NCI-H1436 treated with DMSO at 0.1 percent for 48 hours (cell line): ENCODE results near the gene MGLL.
"Not testable (repeated sequence)": the region's sequence is repeated elsewhere in the genome, so short reads cannot be mapped to it uniquely, and the experiment has no call there.

Experiments used
- DNase-seq: peaks from one replicate; lab custom pipeline; 2025; lab: John Stamatoyannopoulos, UW

Gene MGLL

DNA sequence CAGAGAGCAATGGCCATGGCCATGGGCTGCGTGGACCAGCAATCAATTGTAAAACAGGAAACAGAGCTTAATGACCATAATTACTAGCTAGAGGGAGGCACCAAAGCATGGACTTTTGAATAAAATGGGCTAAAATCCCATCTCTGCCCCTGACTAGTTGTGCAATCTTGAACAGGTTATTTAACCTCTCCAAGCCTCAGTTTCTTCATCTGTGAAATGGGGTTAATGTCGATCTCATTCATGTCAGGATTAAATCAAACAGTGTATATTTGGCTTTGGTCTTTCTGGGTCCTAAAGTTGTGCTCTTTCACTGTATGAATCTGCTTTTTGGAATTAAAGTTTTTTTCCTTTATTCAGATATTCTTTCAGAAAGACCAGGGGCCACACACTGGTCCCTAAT is 113.5 kb downstream of the MGLL start:
- DNase-seq, result no peak

DNA sequence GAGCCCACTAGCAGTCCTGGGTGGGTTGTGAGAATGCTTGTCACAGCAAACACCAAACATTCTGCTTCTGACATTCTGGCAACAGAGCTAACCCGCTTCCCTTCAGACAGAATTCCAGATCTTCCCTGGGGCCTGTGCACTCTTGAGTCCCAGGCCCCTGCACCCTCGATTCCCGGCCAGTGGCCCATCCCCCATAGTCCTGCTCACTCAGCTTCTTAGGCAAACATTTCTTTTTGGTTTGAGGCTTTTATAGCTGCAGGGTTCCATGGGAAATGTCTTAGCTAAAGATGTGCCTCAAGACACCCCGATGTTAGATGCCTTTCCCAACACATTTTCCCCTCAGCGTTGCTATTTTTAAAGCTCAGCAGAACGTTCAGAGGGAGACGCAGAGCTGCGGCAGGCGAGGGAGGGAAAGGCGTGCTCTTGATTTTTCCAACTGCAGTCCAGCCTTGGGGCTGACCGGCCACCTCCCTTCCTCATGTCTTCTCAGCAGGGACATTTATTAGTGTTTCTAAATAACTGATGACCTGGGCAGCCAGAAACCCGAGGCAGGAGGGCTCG is 114.4 kb downstream of the MGLL start:
- DNase-seq, result no peak

DNA sequence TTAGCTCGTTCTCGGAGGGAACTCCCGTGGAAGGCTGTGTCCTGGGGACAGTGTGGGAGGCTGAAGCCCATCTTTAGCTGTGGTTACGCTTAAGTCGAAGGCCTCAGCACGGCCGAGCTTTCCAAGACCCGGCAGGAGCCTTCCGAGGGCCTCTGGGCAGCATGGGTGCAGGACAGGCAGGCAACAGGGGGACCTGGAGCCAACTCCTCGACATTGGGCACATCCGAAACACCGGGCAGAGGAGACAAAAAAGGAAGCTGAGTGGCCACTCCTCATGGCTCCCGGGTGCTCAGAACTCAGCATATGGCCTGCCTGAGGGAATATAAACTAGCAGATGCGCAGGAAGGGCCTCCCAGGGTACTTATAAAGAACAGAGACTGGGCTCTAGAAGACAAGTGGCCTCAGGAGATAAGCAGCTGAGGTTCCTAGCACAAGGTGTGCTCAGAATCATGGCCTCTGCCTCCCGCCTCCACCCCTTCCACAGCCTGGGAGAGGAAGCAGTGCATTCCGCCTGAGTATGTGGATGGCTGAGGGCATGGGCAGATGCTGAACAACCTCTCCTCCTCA is 115.4 kb downstream of the MGLL start:
- no peak for DNase-seq

DNA sequence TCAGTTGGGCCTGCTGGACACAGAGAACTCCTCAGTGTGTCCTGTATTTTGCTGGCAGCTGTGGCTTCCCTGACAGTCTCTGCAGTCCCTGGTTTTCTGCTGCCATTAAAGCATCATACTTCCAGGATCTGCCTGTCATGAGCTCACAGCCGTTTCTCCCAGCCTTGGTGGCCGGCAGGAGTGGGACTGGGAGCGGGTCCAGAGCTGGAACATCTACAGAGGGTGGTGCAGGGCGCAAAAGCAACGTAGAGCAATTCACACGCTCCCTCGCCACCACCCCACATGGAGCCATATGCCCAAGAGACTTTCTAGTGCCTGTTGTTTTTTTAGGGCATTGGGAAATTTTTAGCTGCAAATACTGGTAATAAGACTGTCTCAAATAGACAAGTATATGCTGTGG is 116.0 kb downstream of the MGLL start:
- no peak for DNase-seq

DNA sequence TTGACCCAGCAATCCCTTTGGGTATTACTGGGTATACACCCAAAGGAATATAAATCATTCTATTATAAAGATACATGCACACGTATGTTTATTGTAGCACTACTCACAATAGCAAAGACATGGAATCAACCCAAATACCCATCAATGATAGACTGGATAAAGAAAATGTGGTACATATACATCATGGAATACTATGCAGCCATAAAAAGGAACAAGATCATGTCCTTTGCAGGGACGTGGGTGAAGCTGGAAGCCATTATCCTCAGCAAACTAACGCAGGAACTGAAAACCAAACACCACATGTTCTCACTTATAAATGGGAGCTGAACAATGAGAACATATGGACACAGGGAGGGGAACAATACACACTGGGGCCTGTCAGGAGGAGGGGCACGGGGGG is 117.5 kb downstream of the MGLL start:
- not testable (repeated sequence) for DNase-seq

DNA sequence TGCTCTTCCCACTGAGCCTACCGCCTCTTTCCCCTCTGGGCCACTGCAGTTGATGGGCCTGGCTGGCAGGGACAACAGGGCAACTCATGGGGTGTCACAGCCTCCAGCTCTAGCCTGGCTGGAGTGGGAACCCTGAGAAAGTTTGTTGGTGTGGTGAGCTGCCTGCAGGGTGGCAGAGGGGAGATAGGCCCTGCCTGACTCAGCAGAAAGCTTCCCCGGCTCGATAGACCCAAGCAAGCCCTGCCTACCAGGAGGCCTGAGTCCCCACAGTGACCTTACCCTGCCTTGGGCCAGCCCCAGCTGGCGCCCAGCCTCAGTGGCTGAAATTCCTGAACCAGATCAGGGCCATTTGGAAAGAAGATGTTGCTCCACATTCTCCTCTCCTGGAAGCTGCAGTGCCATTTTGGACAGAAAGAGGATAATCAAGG is 120.2 kb downstream of the MGLL start:
- DNase-seq, result no peak

DNA sequence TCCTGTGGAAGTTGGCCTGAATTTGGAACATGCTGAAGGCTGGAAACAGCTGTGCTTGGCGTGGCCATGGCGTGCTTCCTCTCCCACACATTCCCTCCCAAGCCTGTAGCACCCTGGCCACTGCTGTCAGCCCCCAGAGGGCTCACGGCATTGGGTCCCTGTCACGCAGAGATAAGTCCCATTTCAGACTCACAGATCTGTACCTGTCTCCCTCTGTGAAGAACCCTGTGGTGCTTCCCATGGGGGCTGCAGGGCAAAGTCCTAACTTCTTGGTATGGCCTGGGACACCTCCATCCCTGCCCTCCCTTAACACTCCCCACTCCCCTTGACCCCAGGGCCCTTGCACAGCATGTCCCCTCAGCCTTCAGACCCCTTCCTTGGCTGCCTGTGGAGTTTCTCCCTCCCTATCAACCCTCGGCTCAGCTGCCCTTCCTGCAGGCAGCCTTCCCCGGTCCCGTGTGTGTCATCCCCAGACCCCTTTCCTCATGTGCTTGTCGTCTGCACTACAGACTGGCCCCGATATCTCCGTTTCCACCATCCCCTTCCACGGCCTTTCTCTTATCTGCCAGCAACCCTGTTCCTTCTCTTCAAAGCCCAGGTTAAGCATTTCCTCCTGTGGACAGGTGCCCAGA is 120.9 kb downstream of the MGLL start:
- no peak for DNase-seq

DNA sequence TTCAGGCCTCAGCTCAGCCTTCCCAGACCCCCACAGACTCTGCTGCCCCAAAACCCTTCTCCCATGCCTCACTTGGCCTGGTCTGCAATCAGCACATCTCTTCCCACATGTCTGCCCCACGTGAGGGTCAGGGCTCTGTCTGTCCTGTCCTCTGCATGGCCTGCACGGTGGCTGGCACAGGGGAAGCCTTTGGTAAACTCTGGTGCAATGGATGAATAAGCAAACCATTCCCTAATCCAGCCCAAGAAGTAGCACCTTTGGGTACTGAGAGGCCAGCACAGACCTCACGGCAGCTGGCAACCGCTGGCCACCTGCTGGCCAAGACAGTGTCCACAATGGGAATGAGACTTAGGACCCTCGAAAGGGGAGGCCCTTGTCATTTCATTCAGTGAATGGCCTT is 121.9 kb downstream of the MGLL start:
- DNase-seq, result no peak

DNA sequence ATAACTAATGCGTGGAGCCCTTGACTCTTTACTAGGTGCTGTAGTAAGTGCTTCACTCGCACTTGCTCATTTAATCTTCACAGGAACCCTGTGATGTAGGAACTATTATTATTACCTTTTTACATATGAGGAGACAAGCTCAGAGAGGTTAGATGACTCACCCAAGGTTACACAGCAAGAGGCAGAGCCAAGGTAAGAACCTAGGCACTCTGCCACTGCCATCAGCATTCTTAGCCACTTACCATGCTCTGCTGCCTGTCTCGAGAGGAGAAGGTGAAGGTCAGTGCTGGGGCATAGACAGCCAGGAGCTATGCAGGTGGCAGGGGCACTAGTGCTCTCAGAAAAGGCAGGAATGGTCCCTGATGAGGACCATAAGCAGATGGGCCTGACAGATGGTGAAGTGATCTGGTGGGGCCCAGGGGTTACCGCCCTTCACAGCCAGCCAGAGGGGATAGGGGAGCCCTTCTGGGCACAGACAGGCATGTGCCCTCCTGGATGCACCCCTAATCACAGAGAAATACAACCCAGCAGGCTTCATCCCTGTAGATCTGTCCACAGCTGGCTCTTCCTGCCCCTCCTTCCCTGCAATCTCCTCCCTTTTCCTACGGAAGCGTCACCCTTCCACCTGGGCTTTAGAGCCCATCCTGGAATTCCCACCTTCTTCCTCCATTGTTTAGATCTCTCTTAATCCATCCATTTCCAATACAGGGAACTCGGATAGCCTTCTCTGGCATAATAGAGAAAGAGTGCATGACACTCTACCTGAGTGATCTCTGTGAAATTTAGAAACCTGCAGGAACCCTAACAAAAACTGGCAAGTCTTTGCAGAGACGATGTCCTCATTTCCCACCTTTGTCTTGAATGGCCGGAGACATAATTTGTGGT is 122.7 kb downstream of the MGLL start:
- no peak for DNase-seq

DNA sequence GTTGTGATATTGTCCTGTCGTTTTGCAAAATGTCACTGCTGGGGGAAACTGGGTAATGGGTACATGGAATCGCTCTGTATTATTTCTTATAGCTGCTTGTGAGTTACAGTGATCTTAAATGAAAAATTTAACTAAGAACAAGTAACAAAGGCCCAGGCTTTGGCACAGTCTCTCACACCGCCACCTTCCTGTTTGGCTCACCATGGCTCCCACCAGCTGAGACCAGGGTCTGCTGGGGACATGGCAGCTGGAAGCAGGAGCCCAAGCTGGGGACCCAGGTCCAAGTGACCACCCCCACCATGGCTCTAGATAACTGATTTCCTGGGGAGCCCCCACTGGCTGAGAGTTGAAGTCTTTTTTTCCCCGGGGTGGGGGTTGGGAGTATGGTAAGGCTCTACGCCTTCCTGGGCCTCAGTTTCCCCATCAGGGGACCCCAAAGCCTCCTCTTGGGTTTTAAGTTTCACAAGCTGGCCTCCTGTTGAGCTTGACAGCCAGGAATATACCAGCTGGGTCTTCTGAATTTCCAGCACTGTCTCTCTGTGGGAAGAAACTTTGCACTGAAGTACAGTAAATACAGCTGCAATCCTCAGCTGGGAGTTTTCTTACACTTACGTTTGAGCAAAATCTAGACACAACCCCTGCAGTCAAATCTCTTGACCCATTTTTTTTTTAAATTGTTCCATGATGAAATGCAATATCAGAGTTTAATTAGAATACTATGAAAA is 123.5 kb downstream of the MGLL start:
- DNase-seq, result no peak

DNA sequence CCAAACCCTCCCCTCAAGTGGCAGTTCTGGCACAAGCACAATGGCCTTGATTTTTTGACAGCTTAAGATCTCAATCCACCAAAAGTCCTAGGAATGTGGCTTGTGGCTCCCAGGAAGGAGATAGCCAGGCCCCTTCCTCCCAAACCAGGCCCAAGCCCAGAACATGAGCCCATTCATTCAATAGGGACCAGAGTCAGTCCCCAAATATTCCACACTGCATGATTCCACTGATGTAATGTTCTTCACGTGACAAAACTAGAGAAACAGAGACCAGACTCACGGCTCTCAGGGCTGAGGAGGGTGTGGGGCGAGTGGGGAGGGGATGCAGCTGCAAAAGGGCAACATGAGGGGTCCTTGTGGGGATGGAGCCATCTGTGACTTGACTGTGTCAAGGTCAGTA is 124.0 kb downstream of the MGLL start:
- DNase-seq, result no peak

DNA sequence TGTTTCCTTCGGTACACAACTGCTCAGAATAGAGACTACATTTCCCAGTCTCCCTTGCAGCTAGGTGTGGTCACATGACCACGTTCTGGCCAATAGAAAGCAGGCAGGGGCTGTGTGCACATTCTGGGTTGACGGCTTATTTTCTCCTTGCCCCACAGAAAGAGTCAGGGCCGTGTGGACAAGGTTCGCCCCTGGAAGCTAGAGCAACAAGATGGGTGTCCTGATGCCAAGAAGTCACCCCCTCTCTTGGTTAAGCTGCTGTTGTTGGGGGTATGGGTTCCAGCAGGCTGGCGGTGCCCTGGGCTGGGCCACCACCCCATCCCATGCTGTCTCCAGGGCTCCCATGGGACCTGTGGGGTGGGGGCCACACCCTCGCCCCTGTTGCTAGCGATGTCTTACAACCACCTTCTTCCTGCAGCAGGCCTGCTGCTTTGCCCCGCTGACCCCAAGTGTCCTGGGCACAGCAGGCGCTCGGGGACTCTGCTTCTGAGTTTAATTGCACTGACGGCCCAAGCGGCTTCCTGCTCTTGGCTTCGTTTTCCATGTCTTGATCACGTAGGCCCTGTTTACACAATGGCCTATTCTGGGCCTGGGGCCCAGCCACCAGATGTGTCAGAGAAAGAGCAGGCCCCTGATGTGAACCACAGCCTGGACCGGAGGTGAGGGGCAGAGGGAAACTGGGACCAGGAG is 124.6 kb downstream of the MGLL start:
- peak; percentile 49 for DNase-seq

DNA sequence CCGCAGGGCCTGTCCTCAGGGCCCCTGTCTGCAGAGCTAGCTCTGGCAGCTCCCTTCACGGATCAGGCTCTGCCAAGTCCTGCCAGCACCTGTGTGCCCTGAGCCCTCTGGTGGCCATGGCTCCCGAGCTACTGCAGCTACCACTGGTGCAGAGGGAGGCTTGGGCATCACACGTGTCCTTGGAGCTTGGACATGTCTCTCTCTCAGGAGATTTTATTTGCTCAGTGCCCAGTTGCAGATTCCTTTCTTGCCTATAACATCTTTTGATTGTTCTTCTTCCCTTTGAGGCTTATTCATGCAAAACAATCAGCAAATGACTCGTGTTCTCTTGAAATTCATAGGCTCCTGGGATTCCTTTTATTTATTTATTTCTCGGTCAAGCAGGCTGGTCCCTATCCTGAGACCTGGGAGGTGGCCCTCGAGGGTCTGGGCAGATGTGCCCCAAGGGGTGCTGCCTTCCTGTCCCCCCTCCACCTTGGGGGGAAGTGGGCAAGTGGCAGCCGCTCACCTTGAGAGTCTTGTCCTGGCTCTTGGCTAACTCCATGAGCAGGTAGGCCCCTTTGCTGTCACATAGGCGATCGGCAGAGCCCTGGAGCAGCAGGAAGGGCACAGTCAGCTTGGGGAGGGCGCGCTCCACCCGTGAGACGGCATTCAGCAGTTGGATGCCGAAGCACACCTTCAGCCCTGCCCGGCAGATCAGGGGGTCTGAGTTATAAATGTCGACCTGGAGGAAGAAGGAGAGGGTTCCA is 127.7 kb downstream of the MGLL start:
- DNase-seq, result no peak

DNA sequence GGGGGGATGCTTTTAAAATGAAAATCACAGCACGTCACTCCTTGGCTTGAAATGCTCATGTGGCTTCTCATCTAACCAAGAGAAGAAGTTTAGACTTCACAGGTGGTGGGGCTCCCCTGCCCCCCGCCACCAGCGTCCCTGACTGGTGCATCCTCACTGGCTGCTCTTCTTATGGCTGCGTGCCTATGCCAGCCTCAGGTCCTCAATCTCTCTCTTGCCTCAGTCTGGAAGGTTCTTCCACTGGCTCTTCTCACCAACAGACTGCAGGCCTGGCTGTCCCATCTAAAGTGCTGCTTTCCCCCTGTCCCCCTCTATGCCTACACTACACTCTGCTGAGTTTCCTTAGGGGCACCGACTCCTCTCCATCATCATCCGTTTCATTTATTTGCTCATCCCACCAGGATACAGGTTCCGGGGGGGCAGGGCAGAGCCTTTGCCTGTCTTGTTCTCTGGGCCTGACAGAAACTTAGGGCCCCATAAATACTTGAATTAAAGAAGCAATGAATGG is 128.9 kb downstream of the MGLL start:
- DNase-seq, result no peak

DNA sequence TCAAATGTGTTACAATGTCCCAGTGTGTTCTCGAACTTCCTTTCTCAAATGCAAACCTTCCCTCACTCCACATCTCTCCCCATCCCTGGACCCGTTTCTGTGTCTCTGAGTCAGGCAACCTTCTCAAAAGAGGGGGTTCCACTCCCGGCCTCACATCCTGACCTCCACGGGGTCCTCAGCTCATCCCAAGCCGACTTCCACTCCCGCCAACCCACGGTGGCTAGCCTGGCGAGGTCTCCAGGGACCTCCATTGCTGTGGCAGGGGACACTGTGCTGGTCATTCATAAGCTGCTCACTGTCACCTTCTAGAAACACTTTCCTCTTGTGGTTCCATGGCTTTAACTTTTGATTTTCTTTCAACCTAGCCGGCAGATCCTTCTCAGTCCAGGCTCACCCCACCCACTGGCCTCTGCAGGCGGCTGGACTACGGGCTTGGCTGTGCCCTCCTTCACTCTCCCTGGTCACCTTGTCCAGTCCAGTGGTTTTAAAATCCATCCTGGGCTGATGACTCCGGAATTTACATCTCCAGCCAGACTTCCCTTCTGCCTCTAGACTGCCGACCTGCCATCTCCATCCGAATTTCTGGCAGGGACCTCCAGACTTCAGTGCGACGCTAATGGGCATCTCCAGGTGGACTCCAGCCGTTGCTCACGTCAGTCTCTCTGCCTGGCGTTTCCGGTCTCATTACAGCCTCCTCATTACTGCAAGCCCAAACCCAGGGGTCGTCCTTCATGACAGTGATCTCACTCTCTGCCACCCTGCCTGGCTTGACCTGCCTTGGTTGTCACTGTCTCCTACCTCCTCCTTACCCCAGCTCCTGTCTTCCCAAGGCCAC is 129.6 kb downstream of the MGLL start:
- DNase-seq, result no peak

DNA sequence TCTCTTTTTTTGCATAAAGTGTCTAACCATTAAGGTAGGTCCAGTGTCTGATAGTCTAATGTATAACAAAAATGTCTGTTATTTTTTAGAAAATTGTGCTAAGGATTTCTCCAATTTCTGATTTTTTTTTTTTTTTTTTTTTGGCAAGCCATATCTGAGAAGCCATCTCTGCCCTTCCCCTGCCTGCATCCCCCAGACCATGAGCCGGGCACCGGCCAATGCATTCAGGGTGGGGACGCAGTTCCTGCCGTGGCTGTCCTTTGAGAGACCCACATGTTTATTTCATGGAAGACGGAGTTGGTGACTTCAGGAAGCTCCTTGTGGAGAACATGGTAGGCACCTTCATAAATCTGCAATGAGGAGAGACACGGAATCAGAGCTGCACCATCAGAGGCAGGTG is 130.3 kb downstream of the MGLL start:
- no peak for DNase-seq

DNA sequence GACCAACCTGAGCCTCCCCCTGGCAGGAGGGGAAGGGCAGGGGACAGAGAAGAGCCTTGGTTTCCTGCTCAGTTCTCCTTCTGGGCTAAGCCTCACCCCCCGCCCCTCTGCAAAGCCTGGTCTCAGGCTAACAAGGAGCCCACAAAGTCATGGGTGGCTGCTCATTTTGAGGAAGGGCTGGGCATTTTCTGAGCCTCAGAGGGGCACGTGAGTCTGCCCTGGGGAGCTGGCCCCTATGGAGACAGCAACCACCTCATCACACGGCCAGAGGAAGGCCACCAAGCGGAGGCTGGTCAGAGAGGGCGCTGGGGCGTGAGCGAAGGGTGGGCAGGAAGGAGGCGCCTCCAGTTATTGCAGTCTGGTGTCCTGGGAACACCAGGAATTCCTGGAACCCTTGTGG is 130.8 kb downstream of the MGLL start:
- no peak for DNase-seq

DNA sequence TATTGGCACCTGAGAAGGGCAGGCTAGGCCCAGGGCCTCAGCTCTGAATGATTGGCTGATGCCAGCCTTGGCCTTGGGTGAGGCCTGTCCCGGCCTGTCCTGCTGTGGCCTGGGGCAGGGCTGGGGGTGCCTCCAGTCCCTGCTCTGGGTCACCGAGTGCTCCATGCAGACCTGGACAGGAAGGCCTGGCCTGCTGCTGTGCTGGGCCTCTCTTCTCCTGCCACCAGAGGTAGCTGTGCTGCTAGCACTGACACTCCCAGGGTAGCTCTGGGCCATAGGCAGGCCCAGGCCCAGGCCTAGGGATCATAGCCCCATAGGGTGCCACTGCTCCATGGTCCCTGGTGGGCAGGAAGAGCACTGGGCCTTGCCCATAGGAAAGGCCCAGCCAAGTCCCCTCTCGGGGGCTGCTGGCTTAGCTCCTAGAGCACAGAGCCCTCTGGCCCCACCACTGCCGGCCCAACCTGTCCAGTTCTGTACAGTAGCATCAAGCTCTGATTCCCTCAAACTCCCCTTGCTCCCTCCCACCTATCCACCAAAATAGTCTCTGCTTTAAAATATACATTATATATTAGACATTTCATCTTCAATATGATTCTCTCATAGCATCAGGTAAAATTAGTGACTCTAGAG is 131.4 kb downstream of the MGLL start:
- no peak for DNase-seq

DNA sequence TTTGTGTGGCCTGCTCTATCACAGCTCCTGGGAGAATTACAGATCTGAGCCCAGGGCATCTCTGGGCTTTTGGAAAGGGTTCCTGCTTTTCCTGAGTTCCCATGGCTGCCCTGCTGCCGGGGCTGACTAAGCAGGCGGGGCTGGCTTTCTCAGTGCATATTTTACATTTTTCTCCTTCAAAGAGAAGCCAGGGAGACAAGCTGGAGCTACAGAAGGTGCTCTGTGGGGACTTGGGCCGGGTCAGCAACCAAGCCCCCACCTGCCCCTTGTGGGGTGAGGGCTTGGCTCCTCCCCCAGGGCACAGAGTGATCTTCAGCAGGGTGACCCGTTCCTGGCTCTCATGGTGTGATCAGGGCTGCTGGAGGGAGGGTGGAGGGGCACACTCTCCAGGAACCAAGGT is 132.2 kb downstream of the MGLL start:
- DNase-seq, result no peak
